ENCODE data around the gene CXCR6.

The CXCR6 gene

DNA sequence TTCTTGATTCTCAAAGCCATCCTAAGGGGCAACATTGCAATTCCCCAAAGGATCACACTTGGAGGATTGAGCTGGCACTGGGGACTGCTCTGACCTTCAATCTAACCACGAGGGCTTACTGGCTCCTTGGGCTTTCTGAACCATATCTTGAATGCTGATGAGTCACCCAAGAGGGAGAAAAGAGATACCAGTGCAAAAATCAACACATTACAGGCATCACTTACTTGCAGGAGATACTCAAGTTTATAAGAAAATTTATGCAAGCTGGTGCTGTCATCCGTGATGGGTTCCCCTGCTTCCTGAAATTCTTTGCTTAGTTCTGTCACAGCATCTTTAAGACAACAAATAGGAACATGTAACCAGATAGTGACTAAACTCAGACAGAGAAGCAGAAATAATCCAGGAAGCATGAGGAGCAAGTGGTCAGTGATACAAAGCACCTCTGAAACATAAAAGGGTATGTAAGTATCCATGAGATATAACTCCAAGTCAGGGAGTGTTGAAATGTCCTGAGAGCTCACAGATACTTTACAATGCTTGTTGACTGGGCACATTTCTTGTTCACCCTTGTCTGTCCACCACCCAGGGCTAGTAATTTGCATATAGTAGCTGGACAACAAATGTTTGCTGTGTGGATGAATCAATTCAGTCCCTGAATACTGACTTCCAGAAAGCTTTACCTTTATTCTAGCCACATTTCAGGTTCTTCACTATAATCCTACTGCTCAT lies 38.2 kb downstream of the CXCR6 start:
- no peak overlapping the region for H3K4me3 ChIP-seq (ENCODE audit: low read length)
- H3K9me3 ChIP-seq (ENCODE audit: insufficient read depth, low read length): no peaks in the 10 kb centered on the region
- H3K9ac ChIP-seq (ENCODE audit: low read length): no peak overlapping the region
- H3K27ac ChIP-seq (ENCODE audit: low read length): no peak overlapping the region
- peaks cover 19% of the 10 kb centered on the region for H4K20me1 ChIP-seq (ENCODE audit: insufficient read depth, low read length)
- H3K27me3 ChIP-seq (ENCODE audit: low read depth, low read length): no peaks in the 10 kb centered on the region
- peaks cover 26% of the 10 kb centered on the region for H3K4me1 ChIP-seq (ENCODE audit: low read length)
- TF ChIP-seq EZH2phosphoT487 (IDR thresholded peaks at IDR 0.05; ENCODE audit: low read depth): no peak
- TF ChIP-seq, protein P1, sequence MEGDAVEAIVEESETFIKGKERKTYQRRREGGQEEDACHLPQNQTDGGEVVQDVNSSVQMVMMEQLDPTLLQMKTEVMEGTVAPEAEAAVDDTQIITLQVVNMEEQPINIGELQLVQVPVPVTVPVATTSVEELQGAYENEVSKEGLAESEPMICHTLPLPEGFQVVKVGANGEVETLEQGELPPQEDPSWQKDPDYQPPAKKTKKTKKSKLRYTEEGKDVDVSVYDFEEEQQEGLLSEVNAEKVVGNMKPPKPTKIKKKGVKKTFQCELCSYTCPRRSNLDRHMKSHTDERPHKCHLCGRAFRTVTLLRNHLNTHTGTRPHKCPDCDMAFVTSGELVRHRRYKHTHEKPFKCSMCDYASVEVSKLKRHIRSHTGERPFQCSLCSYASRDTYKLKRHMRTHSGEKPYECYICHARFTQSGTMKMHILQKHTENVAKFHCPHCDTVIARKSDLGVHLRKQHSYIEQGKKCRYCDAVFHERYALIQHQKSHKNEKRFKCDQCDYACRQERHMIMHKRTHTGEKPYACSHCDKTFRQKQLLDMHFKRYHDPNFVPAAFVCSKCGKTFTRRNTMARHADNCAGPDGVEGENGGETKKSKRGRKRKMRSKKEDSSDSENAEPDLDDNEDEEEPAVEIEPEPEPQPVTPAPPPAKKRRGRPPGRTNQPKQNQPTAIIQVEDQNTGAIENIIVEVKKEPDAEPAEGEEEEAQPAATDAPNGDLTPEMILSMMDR (IDR thresholded peaks at IDR 0.05; ENCODE audit: low read depth, low read length): no peak
- H3K4me2 ChIP-seq (ENCODE audit: low read length): no peak overlapping the region
- H2AFZ ChIP-seq (ENCODE audit: low read depth, low read length): no peak overlapping the region
- peaks cover 67% of the 10 kb centered on the region for H3K36me3 ChIP-seq (replicated peaks; ENCODE audit: low read depth, low read length)
- peaks cover 7% of the 10 kb centered on the region for H3K79me2 ChIP-seq (ENCODE audit: low read length)

DNA sequence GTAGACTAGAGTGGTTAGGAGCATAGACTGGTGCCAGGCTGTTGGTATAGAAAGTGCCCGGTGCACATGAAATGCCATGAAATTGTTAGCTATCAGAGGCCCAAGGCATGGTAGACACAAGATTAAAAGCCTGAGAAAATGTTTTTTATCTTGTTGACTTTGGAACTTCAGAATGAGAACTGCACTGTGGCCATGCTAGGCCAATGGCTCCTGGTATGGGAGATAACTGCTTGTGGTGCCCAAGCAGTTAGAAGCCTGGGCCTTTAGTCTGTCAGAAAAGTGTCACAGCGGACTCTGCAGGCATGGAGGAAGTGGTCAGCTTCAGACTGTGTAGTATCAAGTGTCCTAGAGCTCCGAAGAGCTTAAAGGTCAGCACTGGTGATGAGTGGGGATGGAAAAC lies 40.5 kb downstream of the CXCR6 start:
- TF ChIP-seq, protein P1 (IDR thresholded peaks at IDR 0.05; ENCODE audit: low read depth, low read length): no peak
- TF ChIP-seq EZH2phosphoT487 (IDR thresholded peaks at IDR 0.05; ENCODE audit: low read depth): no peak
- Histone ChIP-seq H3K36me3 (replicated peaks; ENCODE audit: low read depth, low read length) (peaks cover 49% of the 10 kb centered on the region), H4K20me1 (ENCODE audit: insufficient read depth, low read length) (peaks cover 29% of the 10 kb centered on the region), H3K79me2 (ENCODE audit: low read length) (peaks cover 26% of the 10 kb centered on the region), H3K9ac (ENCODE audit: low read length) (no peak overlapping the region), H3K4me3 (ENCODE audit: low read length) (no peak overlapping the region), H3K27ac (ENCODE audit: low read length) (no peak overlapping the region), H3K4me1 (ENCODE audit: low read length) (peaks cover 26% of the 10 kb centered on the region), H3K27me3 (ENCODE audit: low read depth, low read length) (no peaks in the 10 kb centered on the region), H2AFZ (ENCODE audit: low read depth, low read length) (no peak overlapping the region), H3K4me2 (ENCODE audit: low read length) (no peak overlapping the region), H3K9me3 (ENCODE audit: insufficient read depth, low read length) (no peaks in the 10 kb centered on the region)

DNA sequence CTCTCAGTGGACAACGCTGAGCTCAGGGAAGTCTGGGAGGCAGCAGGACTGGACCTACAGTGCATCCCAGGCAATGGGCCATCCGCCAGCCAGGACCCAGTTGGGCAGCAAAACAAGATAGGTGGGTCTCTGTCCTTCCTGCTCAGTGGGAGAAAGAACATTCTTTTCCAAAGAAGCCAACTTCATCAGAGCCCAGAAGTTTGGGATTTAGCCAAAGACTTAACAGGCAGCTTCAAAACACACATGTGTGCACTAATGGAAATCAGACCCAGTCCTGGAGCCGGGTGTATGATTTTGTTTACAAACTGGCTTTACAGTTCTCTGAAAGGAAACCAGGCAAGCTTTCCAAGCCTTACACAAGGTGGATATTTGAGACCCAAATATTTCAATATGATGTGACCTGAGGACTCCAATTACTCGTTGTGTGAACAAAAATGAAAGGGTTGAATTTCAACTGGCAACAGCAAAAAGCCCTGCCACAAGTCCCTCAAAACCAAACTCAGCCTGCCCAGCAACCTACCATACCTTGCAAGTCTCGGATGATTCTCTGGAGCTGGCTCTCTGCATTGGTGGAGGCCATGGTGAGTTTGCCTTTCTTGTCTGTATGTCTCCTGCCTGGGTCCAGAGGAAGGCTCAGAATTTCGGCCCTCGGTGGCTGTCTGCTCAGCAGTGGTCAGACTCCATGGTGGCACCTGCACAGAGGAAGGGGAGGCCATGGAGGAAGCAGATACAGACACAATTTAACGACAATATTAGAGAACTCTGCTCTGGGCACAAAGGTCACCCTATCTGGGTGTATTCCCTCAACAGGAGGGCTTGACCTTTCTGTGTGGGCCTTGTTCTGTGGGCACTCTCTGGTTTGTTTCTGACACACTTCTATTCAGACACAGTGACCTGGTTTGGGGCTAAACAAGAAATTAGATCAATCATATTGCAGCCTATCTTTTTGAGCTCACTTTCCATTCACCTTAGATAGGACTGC lies 41.4 kb downstream of the CXCR6 start:
- Histone ChIP-seq H3K79me2 (ENCODE audit: low read length) (peaks cover 30% of the 10 kb centered on the region), H3K9me3 (ENCODE audit: insufficient read depth, low read length) (no peaks in the 10 kb centered on the region), H4K20me1 (ENCODE audit: insufficient read depth, low read length) (peaks cover 32% of the 10 kb centered on the region), H3K4me1 (ENCODE audit: low read length) (peaks cover 20% of the 10 kb centered on the region), H3K9ac (ENCODE audit: low read length) (no peak overlapping the region), H3K4me2 (ENCODE audit: low read length) (no peak overlapping the region), H3K27ac (ENCODE audit: low read length) (no peak overlapping the region), H2AFZ (ENCODE audit: low read depth, low read length) (no peak overlapping the region), H3K4me3 (ENCODE audit: low read length) (no peak overlapping the region), H3K36me3 (replicated peaks; ENCODE audit: low read depth, low read length) (peaks cover 44% of the 10 kb centered on the region), H3K27me3 (ENCODE audit: low read depth, low read length) (no peaks in the 10 kb centered on the region)
- TF ChIP-seq, protein P1 (IDR thresholded peaks at IDR 0.05; ENCODE audit: low read depth, low read length): no peak
- no peak for TF ChIP-seq EZH2phosphoT487 (IDR thresholded peaks at IDR 0.05; ENCODE audit: low read depth)

Measured in OCI-LY3 (cell line).